ENCODE data around the gene CLEC4F. TPM values are rescaled to one million over a fixed set of nuclear protein-coding genes. Genes with fewer than 3 reads are reported as not detected.
"Not testable (repeated sequence)": the region's sequence is repeated elsewhere in the genome, so short reads cannot be mapped to it uniquely, and the experiment has no call there.

Gene CLEC4F
- total and polyA plus RNA-seq, 8 donors = 0.12 to 0.56 (median 0.21) TPM; not detected in 2

DNA sequence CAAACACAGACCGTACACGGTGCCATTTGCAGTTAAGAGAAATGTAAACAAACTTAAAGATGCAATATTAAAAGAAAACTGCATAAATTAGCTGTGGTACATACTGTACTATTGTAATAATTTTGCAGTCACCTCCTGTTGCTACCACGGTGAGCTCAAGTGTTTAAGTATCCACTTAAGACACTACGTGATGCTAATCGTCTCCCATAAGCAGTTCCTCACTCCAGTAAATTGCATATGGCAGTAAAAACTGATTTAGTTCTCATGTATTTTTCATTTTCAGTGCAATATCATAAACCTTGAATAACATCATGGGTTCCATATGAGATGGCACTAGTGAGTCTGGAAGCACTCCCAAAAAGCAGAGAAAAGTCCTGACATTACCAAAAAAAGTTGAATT lies 14.4 kb downstream of the CLEC4F start:
- H3K4me3 ChIP-seq = no peak overlapping the region
- no peak for FAIRE-seq
- no peaks in the 10 kb centered on the region for H3K9me3 ChIP-seq
- TF ChIP-seq, protein P1, sequence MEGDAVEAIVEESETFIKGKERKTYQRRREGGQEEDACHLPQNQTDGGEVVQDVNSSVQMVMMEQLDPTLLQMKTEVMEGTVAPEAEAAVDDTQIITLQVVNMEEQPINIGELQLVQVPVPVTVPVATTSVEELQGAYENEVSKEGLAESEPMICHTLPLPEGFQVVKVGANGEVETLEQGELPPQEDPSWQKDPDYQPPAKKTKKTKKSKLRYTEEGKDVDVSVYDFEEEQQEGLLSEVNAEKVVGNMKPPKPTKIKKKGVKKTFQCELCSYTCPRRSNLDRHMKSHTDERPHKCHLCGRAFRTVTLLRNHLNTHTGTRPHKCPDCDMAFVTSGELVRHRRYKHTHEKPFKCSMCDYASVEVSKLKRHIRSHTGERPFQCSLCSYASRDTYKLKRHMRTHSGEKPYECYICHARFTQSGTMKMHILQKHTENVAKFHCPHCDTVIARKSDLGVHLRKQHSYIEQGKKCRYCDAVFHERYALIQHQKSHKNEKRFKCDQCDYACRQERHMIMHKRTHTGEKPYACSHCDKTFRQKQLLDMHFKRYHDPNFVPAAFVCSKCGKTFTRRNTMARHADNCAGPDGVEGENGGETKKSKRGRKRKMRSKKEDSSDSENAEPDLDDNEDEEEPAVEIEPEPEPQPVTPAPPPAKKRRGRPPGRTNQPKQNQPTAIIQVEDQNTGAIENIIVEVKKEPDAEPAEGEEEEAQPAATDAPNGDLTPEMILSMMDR (IDR thresholded peaks at IDR 0.05) = no peak
- no peaks in the 10 kb centered on the region for H3K36me3 ChIP-seq
- DNase-seq = no peak
- ATAC-seq = no peak
- intact Hi-C loops (cut with DNase I) = no loop called here
- H3K27me3 ChIP-seq = no peaks in the 10 kb centered on the region
- H3K27ac ChIP-seq = no peak overlapping the region
- 73 to 84% methylated on average over 5 of the region's 5 CpGs for WGBS, 2 donors
- peaks cover 0 to 3% (median 0%) of the 10 kb centered on the region in 3 donors for H3K4me1 ChIP-seq

DNA sequence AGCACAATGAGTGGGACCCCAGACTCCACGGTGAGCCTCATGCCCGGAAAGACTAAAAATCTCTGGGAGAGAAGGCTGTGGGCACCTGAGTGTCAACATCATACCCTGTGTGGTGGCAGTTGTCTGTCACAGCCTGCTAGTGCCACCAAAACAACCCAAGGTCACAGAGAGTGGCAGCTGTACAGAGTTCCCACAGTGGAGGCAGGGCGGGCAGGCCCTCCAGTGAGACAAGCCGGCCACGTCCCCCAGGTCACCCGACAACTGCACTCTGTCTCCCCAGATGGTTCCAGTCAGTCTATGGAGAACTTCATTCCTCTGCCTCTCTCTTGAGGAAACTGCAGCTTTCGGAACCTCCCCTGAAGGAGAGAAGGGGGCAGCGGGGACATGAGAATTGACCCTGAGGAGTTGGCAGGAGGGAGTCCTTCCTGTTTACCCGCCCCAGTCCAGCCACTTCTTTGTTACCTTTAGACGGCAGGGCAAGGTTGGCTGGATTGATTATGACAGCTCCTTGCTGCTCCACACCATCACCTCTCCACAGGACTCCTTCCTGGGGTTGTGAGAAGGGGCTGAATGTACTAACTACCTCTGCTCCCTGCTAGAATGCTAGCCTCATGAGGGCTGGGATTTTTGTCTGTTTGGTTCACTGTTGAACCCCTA lies 18.7 kb downstream of the CLEC4F start:
- peak overlapping the region in 1 of 4 donors; percentile 46 for H3K27ac ChIP-seq
- no peak for FAIRE-seq
- H3K9me3 ChIP-seq = no peaks in the 10 kb centered on the region
- H3K36me3 ChIP-seq = no peaks in the 10 kb centered on the region
- intact Hi-C loops (cut with DNase I) = no loop called here
- no peak overlapping the region for H3K4me3 ChIP-seq
- 30 to 32% methylated on average over 10 of the region's 10 CpGs for WGBS, 2 donors
- peaks cover 0 to 3% (median 0%) of the 10 kb centered on the region in 3 donors for H3K4me1 ChIP-seq
- ATAC-seq = peak; percentile 85 to 96 (median 90)
- DNase-seq = peak in 4 of 6 donors; percentile 39 to 60 (median 47)
- TF ChIP-seq, protein P1 (IDR thresholded peaks at IDR 0.05) = no peak
- H3K27me3 ChIP-seq = no peaks in the 10 kb centered on the region

DNA sequence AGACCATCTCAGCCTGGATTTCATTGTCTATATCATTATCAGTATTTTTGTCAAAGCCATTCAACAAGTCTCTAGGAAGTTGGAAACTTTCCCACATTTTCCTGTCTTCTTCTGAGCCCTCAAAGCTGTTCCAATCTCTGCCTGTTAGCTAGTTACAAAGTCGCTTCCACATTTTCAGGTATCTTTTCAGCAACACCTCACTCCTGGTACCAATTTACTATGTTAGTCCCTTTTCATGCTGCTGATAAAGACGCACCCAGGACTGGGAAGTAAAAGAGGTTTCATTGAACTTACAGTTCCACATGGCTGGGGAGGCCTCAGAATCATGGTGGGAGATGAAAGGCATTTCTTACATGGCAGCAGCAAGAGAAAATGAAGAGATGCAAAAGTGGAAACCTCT lies 20.7 kb downstream of the CLEC4F start:
- Histone ChIP-seq H3K36me3 (no peaks in the 10 kb centered on the region), H3K4me1 (peaks cover 0 to 3% (median 0%) of the 10 kb centered on the region in 3 donors), H3K9me3 (no peaks in the 10 kb centered on the region), H3K27me3 (no peaks in the 10 kb centered on the region), H3K4me3 (no peak overlapping the region), H3K27ac (no peak overlapping the region)
- intact Hi-C loops (cut with DNase I) = no loop called here
- no peak for ATAC-seq
- WGBS, 2 donors = 90 to 95% methylated on average over 2 of the region's 2 CpGs
- DNase-seq = no peak
- TF ChIP-seq, protein P1 (IDR thresholded peaks at IDR 0.05) = no peak
- no peak for FAIRE-seq

DNA sequence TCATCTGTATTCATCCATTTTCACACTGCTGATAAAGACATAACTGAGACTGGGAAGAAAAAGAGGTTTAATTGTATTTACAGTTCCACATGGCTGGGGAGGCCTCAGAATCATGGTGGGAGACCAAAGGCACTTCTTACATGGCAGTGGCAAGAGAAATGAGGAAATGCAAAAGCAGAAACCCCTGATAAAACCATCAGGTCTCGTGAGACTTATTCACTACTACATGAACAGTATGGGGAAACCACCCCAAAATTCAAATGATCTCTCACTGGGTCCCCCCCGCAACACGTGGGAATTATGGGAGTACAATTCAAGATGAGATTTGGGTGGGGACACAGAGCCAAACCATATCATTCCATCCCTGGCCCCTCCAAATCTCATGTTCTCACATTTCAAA lies 22.4 kb downstream of the CLEC4F start:
- FAIRE-seq; ATAC-seq; DNase-seq; H3K27ac ChIP-seq; H3K27me3 ChIP-seq; H3K4me3 ChIP-seq; intact Hi-C loops (cut with DNase I); H3K36me3 ChIP-seq; H3K4me1 ChIP-seq; H3K9me3 ChIP-seq: not testable (repeated sequence)
- 93 to 94% methylated on average over 3 of the region's 3 CpGs for WGBS, 2 donors

DNA sequence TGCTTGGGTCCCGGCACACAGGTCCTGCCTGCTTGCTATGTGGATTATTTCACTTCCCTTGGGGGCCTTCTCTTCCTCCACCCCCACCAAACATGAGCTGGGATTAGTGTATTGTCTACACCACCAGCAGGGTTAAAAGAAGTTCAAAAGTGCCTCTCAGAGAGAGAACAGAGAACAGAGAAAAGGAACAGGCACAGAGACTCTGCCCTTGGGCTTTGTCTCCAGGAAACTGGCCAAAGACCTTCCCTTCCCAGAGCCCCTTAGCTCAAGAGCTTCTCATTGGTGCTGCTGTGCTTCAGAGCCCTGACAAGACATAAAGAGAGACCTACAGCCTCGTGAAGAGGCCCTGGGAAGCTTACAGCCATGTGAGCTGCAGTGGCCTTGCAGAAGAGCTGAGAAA lies 22.9 kb downstream of the CLEC4F start:
- intact Hi-C loops (cut with DNase I) = no loop called here
- FAIRE-seq (no peak), DNase-seq (no peak), ATAC-seq (no peak)
- H3K4me1 ChIP-seq = peaks cover 0 to 3% (median 0%) of the 10 kb centered on the region in 3 donors
- TF ChIP-seq, protein P1 (IDR thresholded peaks at IDR 0.05) = no peak
- 54 to 61% methylated on average over 2 of the region's 2 CpGs for WGBS, 2 donors
- no peak overlapping the region for H3K27ac ChIP-seq
- H3K9me3 ChIP-seq = no peaks in the 10 kb centered on the region
- no peak overlapping the region for H3K4me3 ChIP-seq
- no peaks in the 10 kb centered on the region for H3K36me3 ChIP-seq
- no peaks in the 10 kb centered on the region for H3K27me3 ChIP-seq
